Measurements from ENCODE around the gene MAML3.

The MAML3 gene

GRCh38 chr4:139718833-139719232 lies 435.2 kb downstream of the MAML3 start:
- H3K27me3 ChIP-seq (ENCODE audit: insufficient read depth, poor library complexity, severe bottlenecking), result no peaks in the 10 kb centered on the region
- TF ChIP-seq CTCF (IDR thresholded peaks at IDR 0.05; ENCODE audit: insufficient read depth, low read length) (no peak), GABPA (IDR thresholded peaks at IDR 0.05; ENCODE audit: low read depth) (no peak), REST (IDR thresholded peaks at IDR 0.05; ENCODE audit: insufficient replicate concordance, low read depth) (no peak), SPI1 (IDR thresholded peaks at IDR 0.05; ENCODE audit: borderline replicate concordance, low read depth) (no peak), POLR2AphosphoS5 (IDR thresholded peaks at IDR 0.05; ENCODE audit: low read depth) (no peak)

GRCh38 chr4:139718358-139718757 lies 435.6 kb downstream of the MAML3 start:
- Histone ChIP-seq H3K4me3 (replicated peaks; ENCODE audit: insufficient read depth, low read length) (no peak overlapping the region), H3K27ac (replicated peaks) (no peak overlapping the region), H3K27me3 (ENCODE audit: insufficient read depth, poor library complexity, severe bottlenecking) (no peaks in the 10 kb centered on the region)
- no peak for TF ChIP-seq REST (IDR thresholded peaks at IDR 0.05; ENCODE audit: insufficient replicate concordance, low read depth)
- TF ChIP-seq SPI1 (IDR thresholded peaks at IDR 0.05; ENCODE audit: borderline replicate concordance, low read depth), result no peak
- no peak for DNase-seq (ENCODE audit: low read depth in 1 of 2, low spot score in 1 of 2)

More at GRCh38 chr4:139718833-139719232, 435.2 kb downstream of the MAML3 start:
- no peak for DNase-seq (ENCODE audit: low read depth in 1 of 2, low spot score in 1 of 2)
- Histone ChIP-seq H3K27ac (replicated peaks) (no peak overlapping the region), H3K4me3 (replicated peaks; ENCODE audit: insufficient read depth, low read length) (no peak overlapping the region)

- Histone ChIP-seq H3K27me3 (ENCODE audit: insufficient read depth, poor library complexity, severe bottlenecking) (no peaks in the 10 kb centered on the region), H3K27ac (replicated peaks) (no peak overlapping the region), H3K4me3 (replicated peaks; ENCODE audit: insufficient read depth, low read length) (no peak overlapping the region)
- no peak for DNase-seq (ENCODE audit: low read depth in 1 of 2, low spot score in 1 of 2)
- TF ChIP-seq SPI1 (IDR thresholded peaks at IDR 0.05; ENCODE audit: borderline replicate concordance, low read depth) (no peak), CTCF (IDR thresholded peaks at IDR 0.05; ENCODE audit: insufficient read depth, low read length) (no peak), GABPA (IDR thresholded peaks at IDR 0.05; ENCODE audit: low read depth) (no peak), REST (IDR thresholded peaks at IDR 0.05; ENCODE audit: insufficient replicate concordance, low read depth) (no peak), POLR2AphosphoS5 (IDR thresholded peaks at IDR 0.05; ENCODE audit: low read depth) (no peak)
Observed at GRCh38 chr4:139715746-139716391, 438.1 kb downstream of the MAML3 start.

All from HL-60 (cell line).